NCI-H774 (cell line): ENCODE measurements around the gene CRIP1.

Source experiments
- DNase-seq: peaks from one replicate; lab custom pipeline; 2025; lab: John Stamatoyannopoulos, UW

CRIP1 gene

DNA sequence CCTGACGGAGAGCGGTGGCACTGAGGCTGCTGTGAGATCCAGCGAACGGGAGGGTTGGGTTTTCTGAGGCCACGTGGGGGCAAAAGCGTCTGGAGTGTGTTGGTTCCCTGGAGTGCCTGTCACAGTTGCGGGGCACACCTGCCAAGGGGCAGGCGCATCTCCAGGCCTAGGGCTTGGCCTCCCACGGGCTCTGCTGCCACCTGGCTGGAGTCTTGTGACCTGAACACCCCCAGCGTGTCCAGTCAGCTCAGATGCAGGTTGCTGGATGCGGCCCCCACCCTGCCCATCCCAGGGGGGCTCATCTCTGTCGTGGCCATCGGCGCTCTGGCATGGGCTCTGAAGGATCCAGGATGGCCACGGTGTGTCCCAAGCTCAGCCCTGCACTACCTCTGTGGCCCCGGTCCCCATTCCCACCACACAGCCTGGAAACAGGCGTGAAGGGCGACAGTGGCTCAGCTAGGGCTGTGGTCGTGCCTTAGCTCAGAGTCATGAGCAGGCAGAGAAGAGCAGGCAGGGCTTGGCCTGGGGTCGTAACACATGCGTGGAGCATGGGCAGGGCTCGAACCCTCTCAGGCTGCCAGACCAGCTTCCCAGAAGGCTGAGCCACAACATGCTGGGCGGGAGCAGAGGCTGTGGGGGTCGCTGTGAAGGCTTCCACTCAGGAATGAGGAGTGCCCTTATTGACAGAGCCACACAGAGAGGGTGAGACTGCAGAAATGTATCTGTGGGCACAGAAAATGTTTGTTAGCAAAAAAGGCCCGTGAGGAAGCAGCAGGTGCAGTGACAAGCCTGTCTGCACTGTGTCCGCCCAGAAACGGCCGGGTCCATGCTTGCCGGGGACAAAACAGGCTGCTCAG is 35.6 kb upstream of the CRIP1 start:
- DNase-seq, result no peak

DNA sequence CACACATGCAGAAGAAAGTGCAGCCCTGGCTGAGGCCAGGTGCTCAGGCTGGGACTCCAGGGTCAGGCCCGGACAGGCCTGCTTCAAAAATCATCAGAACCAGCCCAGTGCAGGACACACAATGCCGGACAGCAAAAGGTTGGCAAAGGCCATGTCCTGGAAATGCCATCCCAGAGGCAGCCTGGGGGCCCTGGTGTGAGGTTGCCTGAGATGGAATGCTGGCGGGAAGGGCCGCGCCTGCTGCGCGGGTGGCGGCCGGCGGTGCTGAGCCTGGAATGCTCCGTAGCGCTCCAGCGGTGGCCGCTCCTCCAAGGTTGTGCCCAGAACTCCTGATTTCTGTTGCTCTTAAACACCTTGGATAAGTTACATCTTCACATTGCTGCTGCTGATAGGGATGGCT is 33.7 kb upstream of the CRIP1 start:
- DNase-seq, result no peak

DNA sequence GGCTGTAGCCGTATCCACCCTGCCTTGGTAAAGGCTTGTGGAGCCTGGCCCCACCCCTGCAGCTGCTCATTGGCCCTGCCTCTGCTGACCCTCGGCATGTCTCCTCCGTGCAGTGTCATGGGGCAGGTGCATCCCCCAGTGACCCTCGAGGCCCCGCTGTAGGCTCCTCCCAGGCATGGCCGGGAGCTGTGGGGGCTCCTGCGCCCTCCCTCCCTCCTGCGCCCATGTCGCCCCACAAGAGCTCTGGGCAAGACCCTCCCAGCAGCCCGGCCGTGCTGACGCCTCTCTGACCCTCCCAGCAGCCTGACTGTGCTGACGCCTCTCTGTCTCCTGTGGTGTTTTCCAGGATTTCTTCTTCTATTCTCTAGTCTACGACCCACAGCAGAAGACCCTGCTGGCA is 32.8 kb upstream of the CRIP1 start:
- DNase-seq, result no peak

DNA sequence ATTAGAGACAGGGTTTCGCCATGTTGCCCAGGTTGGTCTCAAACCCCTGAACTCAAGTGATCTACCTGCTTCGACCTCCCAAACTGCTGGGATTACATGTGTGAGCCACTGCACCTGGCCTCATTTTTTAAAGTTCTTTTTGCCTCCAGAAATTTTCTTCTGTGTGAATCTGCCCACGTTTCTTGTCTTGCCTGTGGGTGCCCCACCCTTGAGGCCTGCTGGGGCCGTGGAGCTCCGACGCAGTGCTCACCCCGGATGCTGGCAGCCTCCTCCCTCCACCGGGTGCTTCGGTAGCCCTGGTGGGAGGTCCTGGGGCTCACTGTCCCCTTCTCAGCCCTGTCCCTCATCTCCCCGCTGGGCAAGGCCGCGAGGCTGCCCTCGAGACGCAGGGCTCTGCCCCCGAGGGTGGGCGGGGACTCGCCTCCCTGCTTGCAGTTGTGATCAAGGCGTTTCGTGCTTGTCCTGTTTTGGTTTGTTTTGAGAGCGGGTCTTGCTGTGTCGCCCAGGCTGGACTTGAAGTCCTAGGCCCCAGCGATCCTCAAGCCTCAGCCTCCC is 31.5 kb upstream of the CRIP1 start:
- DNase-seq, result no peak

DNA sequence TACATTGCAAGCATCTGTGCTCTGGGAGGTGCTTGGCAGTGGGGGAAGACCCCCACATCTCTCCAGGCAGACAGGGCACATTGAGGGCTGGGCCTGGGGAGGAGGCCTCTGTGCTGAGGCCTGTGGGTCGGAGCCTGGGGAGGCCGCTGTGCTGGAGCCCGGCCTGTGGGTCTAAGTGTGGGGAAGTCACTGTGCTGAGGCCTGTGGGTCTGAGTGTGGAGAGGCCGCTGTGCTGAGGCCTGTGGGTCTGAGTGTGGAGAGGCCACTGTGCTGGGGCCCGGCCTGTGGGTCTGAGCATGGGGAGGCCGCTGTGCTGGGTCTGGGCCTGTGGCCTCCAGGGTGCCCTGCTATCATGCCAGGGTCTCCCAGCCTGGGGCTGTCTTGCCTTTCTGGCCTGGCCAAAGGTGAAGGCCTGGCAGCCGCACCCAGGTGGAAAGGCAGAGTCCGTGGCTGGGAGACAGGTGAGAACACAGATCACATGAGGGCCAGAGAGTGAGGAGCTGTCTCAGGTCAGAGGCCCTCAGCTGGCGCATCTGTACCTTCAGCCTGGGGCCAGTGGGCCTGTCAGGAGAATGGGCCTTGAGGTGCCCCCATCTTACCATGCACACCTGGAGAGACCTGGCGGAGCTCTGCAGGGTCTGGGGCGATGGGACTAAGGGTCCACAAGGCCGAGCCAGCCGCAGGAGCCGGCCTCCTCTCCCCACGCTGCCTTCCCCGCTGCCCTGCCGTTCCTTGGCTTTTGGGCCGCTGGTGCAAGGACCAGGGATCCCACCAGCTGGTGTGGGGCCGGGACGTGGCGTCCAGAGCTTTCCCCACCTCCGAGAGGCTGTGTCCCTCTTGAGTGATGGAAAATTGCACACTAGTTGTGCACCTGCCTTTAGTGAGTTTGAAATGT is 30.7 kb upstream of the CRIP1 start:
- DNase-seq, result no peak

DNA sequence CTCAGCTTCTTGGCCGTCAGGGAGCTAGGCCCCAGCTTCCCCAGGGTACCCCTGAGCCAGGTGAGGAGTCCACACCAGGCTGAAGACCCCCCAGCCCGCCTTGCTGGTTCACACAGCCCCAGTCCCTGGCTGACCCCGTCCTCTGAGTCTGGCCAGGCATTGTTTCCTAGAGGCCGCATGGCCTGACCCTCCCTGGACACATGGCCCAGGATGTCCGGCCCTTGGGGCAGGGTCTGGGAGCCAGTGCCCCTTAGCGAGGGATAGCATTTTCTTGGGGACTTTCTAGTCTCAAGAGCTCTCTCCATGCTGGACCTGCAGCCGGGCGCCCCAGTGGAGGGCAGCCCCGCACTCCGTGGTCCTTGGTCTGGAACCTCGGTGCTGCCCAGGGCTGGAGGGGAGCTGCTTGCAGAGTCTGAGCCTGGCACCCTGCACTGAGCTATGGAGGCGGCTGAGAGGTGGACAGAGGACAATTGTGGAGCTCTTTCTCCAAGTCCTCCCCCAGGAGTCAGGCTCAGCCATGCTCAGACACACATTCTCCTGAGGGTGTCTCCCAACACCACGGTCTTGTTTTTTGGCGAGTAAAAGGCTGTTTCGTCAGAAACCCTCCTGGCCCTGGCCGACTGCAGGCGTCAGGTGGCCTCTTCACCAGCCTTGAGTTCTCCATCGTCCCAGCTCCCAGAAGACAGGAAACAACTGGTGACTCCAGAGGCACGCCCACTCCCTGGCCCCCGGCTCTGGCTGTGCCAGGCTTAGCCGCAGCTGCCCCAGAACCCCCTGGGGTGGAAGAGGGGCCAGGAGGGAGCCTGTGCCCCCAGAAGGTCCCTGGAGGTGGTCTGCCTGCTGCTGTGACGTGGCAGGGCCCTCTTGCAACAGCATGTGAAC is 29.7 kb upstream of the CRIP1 start:
- no peak for DNase-seq

DNA sequence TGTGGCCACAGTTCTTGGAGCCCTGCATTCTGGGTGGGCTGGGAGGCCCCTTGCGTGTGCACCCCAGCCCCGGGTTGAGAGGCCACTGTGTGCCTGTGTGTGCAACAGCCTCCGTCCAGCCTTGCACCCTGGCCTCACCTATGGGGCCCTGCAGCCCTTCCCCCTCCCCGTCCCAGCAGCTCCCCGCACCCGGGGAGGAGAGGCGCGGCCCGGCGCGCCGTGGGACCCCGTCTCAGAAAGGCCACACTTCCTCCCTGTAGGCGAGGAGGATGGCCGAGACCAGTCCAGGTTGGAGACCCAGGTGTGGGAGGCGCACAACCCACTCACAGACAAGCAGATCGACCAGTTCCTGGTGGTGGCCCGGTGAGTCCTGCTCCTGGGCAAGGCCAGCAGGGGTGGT is 28.7 kb upstream of the CRIP1 start:
- DNase-seq, result no peak

DNA sequence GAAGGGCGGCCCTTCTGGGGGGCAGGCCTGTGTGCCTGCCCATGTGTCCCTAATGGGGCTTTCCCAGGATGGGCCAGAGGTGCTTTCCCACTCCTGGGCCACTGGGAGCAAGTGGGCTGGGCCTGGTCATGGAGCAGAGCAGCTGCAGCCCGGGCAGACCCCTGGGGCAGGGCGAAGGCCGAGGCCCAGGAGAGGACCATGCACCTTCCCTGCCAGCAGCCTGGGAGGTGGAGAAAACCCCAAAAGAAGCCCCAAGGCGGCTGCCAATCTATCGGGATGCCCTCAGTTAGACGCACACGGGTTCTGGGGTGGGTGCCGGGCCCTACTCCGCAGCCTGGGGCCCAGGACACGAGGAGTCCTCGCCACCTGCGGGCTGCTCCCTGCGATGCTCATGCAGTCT is 28.1 kb upstream of the CRIP1 start:
- no peak for DNase-seq

DNA sequence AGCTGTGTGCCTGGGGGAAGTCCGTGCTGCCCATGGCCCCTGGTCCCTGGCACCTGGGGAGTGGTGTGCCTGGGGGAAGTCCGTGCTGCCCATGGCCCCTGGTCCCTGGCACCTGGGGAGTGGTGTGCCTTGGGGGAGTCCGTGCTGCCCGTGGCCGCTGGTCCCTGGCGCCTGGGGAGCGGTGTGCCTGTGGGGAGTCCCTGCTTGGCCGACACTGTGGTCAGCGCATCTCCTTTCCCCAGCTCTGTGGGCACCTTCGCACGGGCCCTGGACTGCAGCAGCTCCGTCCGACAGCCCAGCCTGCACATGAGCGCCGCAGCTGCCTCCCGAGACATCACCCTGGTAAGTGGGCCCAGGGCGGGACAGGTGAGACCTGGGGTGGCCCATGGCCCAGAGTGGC is 26.6 kb upstream of the CRIP1 start:
- no peak for DNase-seq

DNA sequence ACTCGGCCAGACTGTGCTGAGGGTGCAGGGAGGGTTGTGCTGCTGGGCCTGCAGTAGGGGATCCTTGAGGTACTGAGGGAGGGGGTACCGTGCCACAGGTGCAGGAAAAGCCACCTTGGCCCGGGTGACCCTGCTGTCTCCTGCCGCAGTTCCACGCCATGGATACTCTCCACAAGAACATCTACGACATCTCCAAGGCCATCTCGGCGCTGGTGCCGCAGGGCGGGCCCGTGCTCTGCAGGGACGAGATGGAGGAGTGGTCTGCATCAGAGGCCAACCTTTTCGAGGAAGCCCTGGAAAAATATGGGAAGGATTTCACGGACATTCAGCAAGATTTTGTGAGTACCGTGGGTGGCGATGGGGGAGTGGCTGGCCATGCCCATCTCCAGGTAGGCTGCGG is 26.1 kb upstream of the CRIP1 start:
- no peak for DNase-seq

DNA sequence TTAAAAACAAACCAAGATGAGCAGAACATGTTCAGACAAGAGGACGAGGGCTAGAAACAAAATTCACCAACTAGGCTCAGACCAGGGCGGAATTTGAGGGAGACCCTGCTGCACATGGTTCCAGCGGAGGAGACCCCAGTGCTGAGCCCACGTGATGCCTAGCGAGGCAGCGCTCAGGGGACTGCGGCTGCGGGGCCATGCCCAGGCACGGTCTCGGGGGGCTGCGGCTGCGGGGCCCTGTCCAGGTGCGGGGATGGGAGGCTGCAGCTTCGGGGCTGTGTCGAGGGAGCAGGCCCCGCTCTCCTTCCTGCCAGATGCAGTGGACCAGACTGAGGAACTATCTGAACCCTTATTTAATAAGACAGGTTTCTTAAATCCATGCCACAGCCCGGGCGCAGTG is 24.8 kb upstream of the CRIP1 start:
- no peak for DNase-seq

DNA sequence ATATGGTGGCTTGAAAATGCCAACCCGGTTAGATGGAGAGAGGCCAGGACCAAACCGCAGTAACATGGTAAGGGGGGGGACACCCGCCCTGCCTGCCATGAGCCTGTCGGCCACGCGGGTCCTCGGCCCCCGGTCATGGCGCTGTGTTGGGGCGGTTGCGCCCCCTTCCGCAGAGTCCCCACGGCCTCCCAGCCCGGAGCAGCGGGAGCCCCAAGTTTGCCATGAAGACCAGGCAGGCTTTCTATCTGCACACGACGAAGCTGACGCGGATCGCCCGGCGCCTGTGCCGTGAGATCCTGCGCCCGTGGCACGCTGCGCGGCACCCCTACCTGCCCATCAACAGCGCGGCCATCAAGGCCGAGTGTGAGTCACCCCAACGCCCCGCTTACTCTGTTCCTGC is 22.2 kb upstream of the CRIP1 start:
- DNase-seq, result no peak

DNA sequence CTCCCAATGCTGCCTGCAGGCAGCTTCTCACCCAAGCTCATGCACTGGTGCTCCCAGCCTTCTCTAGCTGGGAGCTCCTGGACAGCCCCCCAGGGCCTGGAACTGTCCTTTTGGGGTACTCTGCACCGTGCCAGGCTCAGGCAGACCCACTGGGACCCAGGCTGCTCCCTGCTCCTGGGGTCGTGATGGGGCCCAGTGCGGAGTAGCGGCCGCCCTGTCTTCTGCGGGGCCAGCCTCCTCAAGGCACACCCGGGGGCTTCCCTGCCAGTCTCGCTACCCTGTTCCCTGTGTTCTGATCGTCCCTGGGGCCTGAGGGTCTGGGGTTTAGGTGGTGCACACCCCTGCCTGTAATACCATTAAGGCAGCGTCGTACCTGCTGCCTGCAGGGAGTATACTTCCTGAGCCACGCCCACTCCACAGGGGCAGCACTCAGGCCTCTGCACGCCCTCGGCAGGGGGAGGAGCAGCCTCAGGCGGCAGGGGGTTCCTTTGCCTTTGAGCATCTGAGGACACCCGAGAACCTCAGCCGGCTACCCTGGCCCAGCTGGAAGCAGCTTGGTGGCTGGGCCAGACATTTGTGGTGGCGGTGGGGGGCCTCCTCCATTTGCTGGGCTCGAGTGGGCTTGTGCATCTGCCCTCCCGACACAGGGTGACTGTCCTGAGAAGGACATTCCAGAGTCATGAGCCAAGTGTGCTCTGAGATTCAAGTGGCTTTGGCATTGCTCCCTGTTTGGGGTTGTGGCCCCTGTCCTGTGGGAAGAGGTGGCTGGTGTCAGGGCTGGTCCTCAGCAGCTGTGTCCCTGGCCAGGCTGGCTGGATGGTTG is 21.3 kb upstream of the CRIP1 start:
- DNase-seq, result no peak

DNA sequence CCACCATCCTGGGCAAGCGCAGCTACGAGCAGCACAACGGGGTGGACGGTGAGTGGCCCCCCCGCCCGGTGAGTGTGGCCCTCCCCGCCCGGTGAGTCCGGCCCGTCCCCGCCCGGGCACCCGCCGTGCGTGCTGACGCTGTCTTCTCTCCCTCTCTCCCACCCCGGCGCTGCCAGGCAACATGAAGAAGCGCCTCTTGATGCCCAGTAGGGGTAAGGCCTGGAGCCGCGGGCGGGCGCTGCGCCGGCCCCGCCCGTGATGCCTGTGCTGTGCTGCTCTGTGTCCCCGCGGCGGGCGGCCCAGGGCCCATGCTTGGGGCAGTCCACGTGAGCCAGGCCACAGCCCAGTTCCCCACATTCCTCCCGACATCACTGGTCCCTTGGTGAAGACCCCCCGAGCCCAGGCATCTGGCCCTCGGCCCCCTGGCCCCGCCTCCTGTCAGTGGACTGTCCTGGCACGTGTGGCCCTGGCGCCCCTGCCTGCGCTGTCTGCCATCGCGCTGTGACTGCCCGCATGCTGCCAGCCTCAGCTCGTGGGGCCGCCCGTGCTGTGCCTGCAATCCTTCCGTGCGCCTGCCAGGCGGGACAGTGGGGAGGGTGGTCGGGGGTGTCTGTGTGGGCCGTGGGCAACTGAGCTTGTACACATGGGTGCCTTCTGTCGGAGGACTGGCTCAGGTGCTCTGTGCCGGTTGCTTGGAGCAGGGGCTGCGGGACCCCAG is 20.0 kb upstream of the CRIP1 start:
- no peak for DNase-seq

DNA sequence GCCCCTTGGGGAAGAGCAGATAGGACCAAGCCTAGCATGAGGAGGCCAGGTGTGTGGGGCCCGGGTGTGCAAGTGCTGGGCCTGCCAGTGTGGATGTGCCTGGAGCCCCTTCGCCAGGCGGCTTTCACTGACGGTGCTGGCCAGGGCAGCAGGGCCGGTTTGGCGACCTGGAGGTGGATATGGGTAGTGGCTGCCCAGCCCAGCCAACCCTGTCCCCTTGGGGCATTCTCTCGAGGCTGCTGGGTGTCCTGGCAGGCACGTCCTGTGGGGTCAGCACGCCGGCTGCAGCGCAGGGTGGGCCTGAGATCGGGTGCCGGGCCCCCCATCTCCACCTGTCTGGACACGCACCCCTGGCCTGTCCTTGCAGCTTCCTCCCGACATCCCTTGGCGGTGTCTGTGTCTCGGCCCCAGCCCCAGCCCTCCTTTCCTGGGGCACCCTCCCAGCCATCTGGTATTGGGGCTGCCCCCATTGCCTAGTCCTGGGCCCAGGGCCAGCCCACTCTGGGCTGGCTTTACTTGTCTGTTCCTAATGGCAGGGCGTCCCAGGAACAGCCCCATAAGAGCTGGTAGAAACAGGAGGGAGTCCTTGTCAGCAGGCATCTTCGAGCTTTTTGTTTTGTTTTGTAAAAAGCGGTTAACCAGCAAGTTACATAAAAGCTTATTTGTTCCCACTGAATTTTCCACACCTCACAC is 19.3 kb upstream of the CRIP1 start:
- DNase-seq, result no peak

DNA sequence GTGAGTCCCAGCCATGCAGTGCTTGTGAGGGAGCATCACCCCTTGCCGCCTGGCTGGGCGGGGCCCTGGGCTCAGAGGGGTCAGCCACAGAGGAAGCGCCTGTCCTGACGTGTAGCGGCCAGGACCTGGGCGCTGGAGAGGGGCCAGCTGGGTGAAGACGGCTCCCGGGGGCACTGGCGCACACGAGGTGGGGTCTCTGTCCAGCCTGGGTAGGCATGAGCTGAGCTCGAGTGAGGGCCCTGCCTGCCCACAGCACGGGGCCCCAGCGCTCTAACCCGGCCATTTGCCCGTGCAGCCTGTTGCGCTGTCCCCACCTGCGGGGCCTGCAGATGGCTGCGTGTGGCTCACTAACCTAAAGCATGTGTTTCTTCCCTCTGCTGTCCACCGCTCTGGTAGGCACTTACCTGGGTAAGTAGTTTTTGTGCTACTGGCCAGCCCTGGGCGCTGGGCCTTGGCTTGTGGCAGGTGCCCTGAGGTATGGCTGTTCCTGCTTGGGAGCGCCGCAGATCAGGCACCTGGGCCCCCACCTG is 18.7 kb upstream of the CRIP1 start:
- DNase-seq, result no peak

DNA sequence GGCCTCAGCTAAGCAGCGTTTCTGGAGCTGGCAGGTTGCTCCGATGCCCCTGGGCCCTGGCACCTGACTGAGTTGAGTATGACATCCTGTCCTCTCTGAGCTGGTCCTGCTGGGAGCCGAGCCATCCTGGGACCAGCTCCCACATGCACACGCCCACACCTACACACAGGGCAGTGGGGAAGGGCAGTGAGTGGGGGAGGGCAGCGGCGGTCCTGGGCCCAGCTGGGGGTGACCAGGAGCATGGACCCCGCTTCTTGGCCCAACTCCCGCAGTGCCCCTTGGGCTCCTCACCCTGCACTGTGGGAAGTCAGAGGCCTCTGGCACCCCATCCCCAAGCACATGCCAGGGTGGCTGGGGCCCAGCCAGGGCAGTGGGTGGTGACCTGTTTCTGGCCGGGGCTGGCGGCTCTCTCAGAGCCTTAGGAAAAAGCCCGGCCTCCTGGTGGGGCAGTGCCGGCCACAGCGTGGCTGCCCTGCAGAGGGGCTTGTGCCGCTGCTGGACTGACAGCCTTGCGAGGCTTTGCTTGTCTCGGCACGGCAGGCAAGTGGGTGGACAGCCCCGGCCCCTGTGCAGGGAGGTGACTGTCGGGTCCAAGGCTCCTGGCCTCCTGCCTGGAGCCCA is 18.0 kb upstream of the CRIP1 start:
- no peak for DNase-seq

DNA sequence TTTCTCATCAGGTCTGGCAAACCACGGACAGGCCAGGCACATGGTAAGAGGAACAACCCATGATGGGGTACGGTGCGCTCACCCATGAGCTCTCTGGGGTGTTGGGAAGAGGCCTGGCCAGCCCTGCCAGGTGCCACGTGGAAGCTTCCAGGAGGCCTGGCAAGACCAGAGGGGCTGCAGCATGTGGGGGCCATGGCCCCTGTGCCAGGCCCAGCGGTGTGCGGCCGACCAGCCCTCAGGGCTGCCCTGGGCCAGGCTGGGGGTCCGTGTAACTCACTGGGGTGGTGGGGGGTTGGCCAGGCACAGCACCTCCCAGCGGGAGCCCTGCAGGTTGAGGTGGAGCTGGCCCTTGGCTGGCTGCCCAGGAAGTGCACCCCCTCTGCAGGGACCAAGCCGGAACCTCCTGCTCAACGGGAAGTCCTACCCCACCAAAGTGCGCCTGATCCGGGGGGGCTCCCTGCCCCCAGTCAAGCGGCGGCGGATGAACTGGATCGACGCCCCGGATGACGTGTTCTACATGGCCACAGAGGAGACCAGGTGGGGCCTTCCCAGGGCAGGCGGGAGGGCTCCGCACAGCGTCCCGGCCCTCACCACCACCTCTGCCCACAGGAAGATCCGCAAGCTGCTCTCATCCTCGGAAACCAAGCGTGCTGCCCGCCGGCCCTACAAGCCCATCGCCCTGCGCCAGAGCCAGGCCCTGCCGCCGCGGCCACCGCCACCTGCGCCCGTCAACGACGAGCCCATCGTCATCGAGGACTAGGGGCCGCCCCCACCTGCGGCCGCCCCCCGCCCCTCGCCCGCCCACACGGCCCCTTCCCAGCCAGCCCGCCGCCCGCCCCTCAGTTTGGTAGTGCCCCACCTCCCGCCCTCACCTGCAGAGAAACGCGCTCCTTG is 17.0 kb upstream of the CRIP1 start:
- no peak for DNase-seq
